ENCODE results near the gene TP53BP2. TPM values are rescaled to one million over a fixed set of nuclear protein-coding genes. Genes with fewer than 3 reads are reported as not detected.

The TP53BP2 gene
- total RNA-seq, 1 experiment from 2014 or later, result 40.4 TPM

GRCh38 chr1:223784541-223784940 lies 61.2 kb downstream of the TP53BP2 start:
- Histone ChIP-seq H3K27ac (no peak overlapping the region), H3K4me1 (replicated peaks) (no peaks in the 10 kb centered on the region), H3K36me3 (peaks cover 68% of the 10 kb centered on the region), H3K27me3 (replicated peaks) (no peaks in the 10 kb centered on the region), H3K4me3 (no peak overlapping the region), H3K9me3 (replicated peaks) (no peaks in the 10 kb centered on the region)
- DNase-seq (ENCODE audit: low read depth in 1 of 2, low spot score in 2 of 2), result no peak

- Histone ChIP-seq H3K9me3 (replicated peaks) (no peaks in the 10 kb centered on the region), H3K27me3 (replicated peaks) (no peaks in the 10 kb centered on the region), H3K27ac (no peak overlapping the region), H3K36me3 (peaks cover 68% of the 10 kb centered on the region), H3K4me1 (replicated peaks) (no peaks in the 10 kb centered on the region), H3K4me3 (no peak overlapping the region)
- DNase-seq (ENCODE audit: low read depth in 1 of 2, low spot score in 2 of 2), result no peak
Observed at GRCh38 chr1:223783676-223784075, 62.1 kb downstream of the TP53BP2 start.

GRCh38 chr1:223780949-223781348 lies 64.8 kb downstream of the TP53BP2 start:
- Histone ChIP-seq H3K9me3 (replicated peaks) (no peaks in the 10 kb centered on the region), H3K36me3 (peaks cover 74% of the 10 kb centered on the region), H3K27ac (no peak overlapping the region), H3K27me3 (replicated peaks) (no peaks in the 10 kb centered on the region), H3K4me3 (no peak overlapping the region), H3K4me1 (replicated peaks) (peaks cover 7% of the 10 kb centered on the region)
- DNase-seq (ENCODE audit: low read depth in 1 of 2, low spot score in 2 of 2), result peak in 1 of 2 experiments; percentile 13

- DNase-seq (ENCODE audit: low read depth in 1 of 2, low spot score in 2 of 2), result no peak
- peaks cover 79% of the 10 kb centered on the region for H3K36me3 ChIP-seq
- peaks cover 13% of the 10 kb centered on the region for H3K4me1 ChIP-seq (replicated peaks)
- no peak overlapping the region for H3K4me3 ChIP-seq
- no peaks in the 10 kb centered on the region for H3K27me3 ChIP-seq (replicated peaks)
- H3K9me3 ChIP-seq (replicated peaks), result no peaks in the 10 kb centered on the region
- no peak overlapping the region for H3K27ac ChIP-seq
Observed at GRCh38 chr1:223780318-223780717, 65.4 kb downstream of the TP53BP2 start.

GRCh38 chr1:223776826-223777454 lies 68.8 kb downstream of the TP53BP2 start:
- no peaks in the 10 kb centered on the region for H3K9me3 ChIP-seq (replicated peaks)
- H3K27me3 ChIP-seq (replicated peaks), result no peaks in the 10 kb centered on the region
- H3K27ac ChIP-seq, result no peak overlapping the region
- peaks cover 32% of the 10 kb centered on the region for H3K4me1 ChIP-seq (replicated peaks)
- peaks cover 87% of the 10 kb centered on the region for H3K36me3 ChIP-seq
- no peak overlapping the region for H3K4me3 ChIP-seq
- DNase-seq (ENCODE audit: low read depth in 1 of 2, low spot score in 2 of 2), result peak in 1 of 2 experiments; percentile 7

GRCh38 chr1:223776075-223776814 lies 69.5 kb downstream of the TP53BP2 start:
- no peaks in the 10 kb centered on the region for H3K27me3 ChIP-seq (replicated peaks)
- H3K4me1 ChIP-seq (replicated peaks), result peaks cover 39% of the 10 kb centered on the region
- no peaks in the 10 kb centered on the region for H3K9me3 ChIP-seq (replicated peaks)
- peaks cover 88% of the 10 kb centered on the region for H3K36me3 ChIP-seq
- no peak overlapping the region for H3K4me3 ChIP-seq
- H3K27ac ChIP-seq, result 0 out of 2 replicates have a peak overlapping the region, but pooled peaks have one; percentile 12
- DNase-seq (ENCODE audit: low read depth in 1 of 2, low spot score in 2 of 2), result peak; percentile 46 to 65

- no peak for DNase-seq (ENCODE audit: low read depth in 1 of 2, low spot score in 2 of 2)
- Histone ChIP-seq H3K4me3 (no peak overlapping the region), H3K27ac (0 out of 2 replicates have a peak overlapping the region, but pooled peaks have one; percentile 12), H3K9me3 (replicated peaks) (no peaks in the 10 kb centered on the region), H3K4me1 (replicated peaks) (peaks cover 44% of the 10 kb centered on the region), H3K36me3 (peaks cover 88% of the 10 kb centered on the region), H3K27me3 (replicated peaks) (no peaks in the 10 kb centered on the region)
Observed at GRCh38 chr1:223775711-223776074, 70.1 kb downstream of the TP53BP2 start.

- Histone ChIP-seq H3K4me1 (replicated peaks) (peaks cover 51% of the 10 kb centered on the region), H3K36me3 (peaks cover 88% of the 10 kb centered on the region), H3K27ac (no peak overlapping the region), H3K4me3 (no peak overlapping the region), H3K9me3 (replicated peaks) (no peaks in the 10 kb centered on the region), H3K27me3 (replicated peaks) (no peaks in the 10 kb centered on the region)
- DNase-seq (ENCODE audit: low read depth in 1 of 2, low spot score in 2 of 2), result peak in 1 of 2 experiments; percentile 4
Observed at GRCh38 chr1:223775054-223775453, 70.7 kb downstream of the TP53BP2 start.

- peaks cover 90% of the 10 kb centered on the region for H3K36me3 ChIP-seq
- H3K27ac ChIP-seq, result no peak overlapping the region
- H3K9me3 ChIP-seq (replicated peaks), result no peaks in the 10 kb centered on the region
- DNase-seq (ENCODE audit: low read depth in 1 of 2, low spot score in 2 of 2), result peak in 1 of 2 experiments; percentile 12
- no peaks in the 10 kb centered on the region for H3K27me3 ChIP-seq (replicated peaks)
- H3K4me3 ChIP-seq, result no peak overlapping the region
- peaks cover 52% of the 10 kb centered on the region for H3K4me1 ChIP-seq (replicated peaks)
Observed at GRCh38 chr1:223774134-223774814, 71.5 kb downstream of the TP53BP2 start.

- Histone ChIP-seq H3K4me1 (replicated peaks) (peaks cover 52% of the 10 kb centered on the region), H3K4me3 (no peak overlapping the region), H3K27ac (peak overlapping the region; percentile 93), H3K36me3 (peaks cover 83% of the 10 kb centered on the region), H3K9me3 (replicated peaks) (no peaks in the 10 kb centered on the region), H3K27me3 (replicated peaks) (no peaks in the 10 kb centered on the region)
- DNase-seq (ENCODE audit: low read depth in 1 of 2, low spot score in 2 of 2), result peak in 1 of 2 experiments; percentile 17
Observed at GRCh38 chr1:223772771-223773160, 73.0 kb downstream of the TP53BP2 start.

- peaks cover 77% of the 10 kb centered on the region for H3K36me3 ChIP-seq
- peaks cover 52% of the 10 kb centered on the region for H3K4me1 ChIP-seq (replicated peaks)
- H3K4me3 ChIP-seq, result no peak overlapping the region
- no peaks in the 10 kb centered on the region for H3K9me3 ChIP-seq (replicated peaks)
- H3K27ac ChIP-seq, result peak overlapping the region; percentile 93
- H3K27me3 ChIP-seq (replicated peaks), result no peaks in the 10 kb centered on the region
- DNase-seq (ENCODE audit: low read depth in 1 of 2, low spot score in 2 of 2), result peak; percentile 90 to 95
Observed at GRCh38 chr1:223771814-223772770, 73.7 kb downstream of the TP53BP2 start.

- DNase-seq (ENCODE audit: low read depth in 1 of 2, low spot score in 2 of 2), result no peak
- Histone ChIP-seq H3K9me3 (replicated peaks) (no peaks in the 10 kb centered on the region), H3K4me1 (replicated peaks) (peaks cover 50% of the 10 kb centered on the region), H3K27ac (peak overlapping the region; percentile 93), H3K36me3 (peaks cover 76% of the 10 kb centered on the region), H3K4me3 (no peak overlapping the region), H3K27me3 (replicated peaks) (no peaks in the 10 kb centered on the region)
Observed at GRCh38 chr1:223771469-223771813, 74.3 kb downstream of the TP53BP2 start.

- no peaks in the 10 kb centered on the region for H3K27me3 ChIP-seq (replicated peaks)
- peak overlapping the region; percentile 93 for H3K27ac ChIP-seq
- DNase-seq (ENCODE audit: low read depth in 1 of 2, low spot score in 2 of 2), result no peak
- no peak overlapping the region for H3K4me3 ChIP-seq
- peaks cover 44% of the 10 kb centered on the region for H3K4me1 ChIP-seq (replicated peaks)
- H3K9me3 ChIP-seq (replicated peaks), result no peaks in the 10 kb centered on the region
- H3K36me3 ChIP-seq, result peaks cover 76% of the 10 kb centered on the region
Observed at GRCh38 chr1:223770621-223771315, 75.0 kb downstream of the TP53BP2 start.
